AG04449 (cell line): ENCODE results near the gene NRL.

Experiments
- CTCF ChIA-PET: fragments of 350-600 bp; formaldehyde crosslinking; extraction: SDS; loops from one replicate; lab custom pipeline; 2021; ENCODE audit warnings: antibody characterized with exemption; lab: Yijun Ruan, JAX
- POLR2A ChIA-PET: fragments of 400-600, 350-600 bp; formaldehyde crosslinking; extraction: SDS; loops from one replicate; lab custom pipeline; 2020; ENCODE audit warnings: antibody characterized with exemption, inconsistent platforms; lab: Yijun Ruan, JAX
- DNase-seq: peaks from one replicate; pipeline ENCODE4 v3.0.0-alpha.2; 2010; ENCODE audit warnings: low read depth, low spot score
- H3K4me3 ChIP-seq: 2 replicates; pipeline ENCODE4 v1.5.1; 2011; ENCODE audit warnings: low read depth, mild to moderate bottlenecking, control low read depth, low read length
- TF ChIP-seq, protein P1 (sequence below): IDR thresholded peaks from one replicate; pipeline ENCODE4 v1.5.1; 2011; ENCODE audit warnings: mild to moderate bottlenecking, moderate library complexity, low read length, control low read depth, inconsistent platforms; ENCODE audit not compliant: insufficient read depth; ENCODE audit errors: missing control alignments

The NRL gene

DNA sequence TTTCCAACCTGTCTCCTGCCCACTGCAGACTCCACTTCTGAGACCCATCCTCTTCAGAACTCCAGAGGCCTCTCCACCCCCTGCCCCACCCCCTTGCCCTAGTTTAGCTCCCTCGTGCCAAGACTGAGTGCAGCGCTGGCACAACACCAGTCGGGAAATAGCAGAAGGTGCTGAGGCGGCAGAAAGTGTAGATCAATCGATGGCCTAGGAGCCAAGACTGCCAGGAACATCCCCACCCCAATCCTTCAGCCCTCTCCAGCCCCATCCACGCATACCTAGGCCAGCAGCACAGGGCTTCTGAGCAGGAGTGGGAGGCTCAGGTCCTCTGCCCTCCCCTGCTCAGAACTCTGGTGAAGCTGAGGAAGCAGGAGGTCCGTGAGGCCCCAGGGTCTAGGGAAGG is 42.3 kb downstream of the NRL start:
- no peak for DNase-seq
- TF ChIP-seq, protein P1, sequence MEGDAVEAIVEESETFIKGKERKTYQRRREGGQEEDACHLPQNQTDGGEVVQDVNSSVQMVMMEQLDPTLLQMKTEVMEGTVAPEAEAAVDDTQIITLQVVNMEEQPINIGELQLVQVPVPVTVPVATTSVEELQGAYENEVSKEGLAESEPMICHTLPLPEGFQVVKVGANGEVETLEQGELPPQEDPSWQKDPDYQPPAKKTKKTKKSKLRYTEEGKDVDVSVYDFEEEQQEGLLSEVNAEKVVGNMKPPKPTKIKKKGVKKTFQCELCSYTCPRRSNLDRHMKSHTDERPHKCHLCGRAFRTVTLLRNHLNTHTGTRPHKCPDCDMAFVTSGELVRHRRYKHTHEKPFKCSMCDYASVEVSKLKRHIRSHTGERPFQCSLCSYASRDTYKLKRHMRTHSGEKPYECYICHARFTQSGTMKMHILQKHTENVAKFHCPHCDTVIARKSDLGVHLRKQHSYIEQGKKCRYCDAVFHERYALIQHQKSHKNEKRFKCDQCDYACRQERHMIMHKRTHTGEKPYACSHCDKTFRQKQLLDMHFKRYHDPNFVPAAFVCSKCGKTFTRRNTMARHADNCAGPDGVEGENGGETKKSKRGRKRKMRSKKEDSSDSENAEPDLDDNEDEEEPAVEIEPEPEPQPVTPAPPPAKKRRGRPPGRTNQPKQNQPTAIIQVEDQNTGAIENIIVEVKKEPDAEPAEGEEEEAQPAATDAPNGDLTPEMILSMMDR = no peak
- CTCF ChIA-PET = interaction anchor here (0.9 to 4.8 kb wide), 2 partner anchors 9 to 18 kb away, joined by 6 to 34 read pairs; no protein-coding TSS in a partner anchor
- POLR2A ChIA-PET = no interaction called here
- no peak overlapping the region for H3K4me3 ChIP-seq

DNA sequence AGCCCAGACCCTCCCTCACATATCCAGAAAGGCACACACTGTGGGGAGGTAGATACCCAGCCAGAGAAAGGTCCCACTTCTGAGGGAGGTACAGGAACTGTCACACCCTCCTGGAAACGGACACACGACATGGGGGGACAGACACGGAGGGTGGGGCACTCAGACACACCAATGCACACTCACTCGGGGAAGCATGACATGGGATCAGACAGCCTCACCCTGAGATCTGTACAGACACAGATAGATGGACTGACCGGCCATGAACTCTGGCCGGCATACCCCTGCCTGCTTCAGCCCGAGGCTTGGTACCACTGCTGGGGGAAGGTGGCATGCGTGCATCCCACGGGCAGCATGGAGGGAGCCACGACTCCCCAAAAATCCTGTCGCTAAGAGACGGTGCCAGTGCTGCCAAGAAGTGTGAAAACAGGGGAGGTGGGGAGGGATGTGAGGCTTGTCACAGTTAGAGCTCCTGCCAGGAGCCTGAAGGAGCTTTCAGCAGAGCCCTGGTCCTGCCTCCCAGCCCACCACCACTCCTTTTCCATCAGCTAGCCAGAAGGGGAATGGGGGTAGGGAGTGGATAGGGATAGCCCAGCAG is 42.8 kb downstream of the NRL start:
- no peak for DNase-seq
- H3K4me3 ChIP-seq = no peak overlapping the region
- TF ChIP-seq, protein P1 = no peak
- ChIA-PET POLR2A (no interaction called here), CTCF (interaction anchor here (1.5 to 6.6 kb wide), 3 partner anchors 11 to 19 kb away, joined by 5 to 66 read pairs (median 34); no protein-coding TSS in a partner anchor)

DNA sequence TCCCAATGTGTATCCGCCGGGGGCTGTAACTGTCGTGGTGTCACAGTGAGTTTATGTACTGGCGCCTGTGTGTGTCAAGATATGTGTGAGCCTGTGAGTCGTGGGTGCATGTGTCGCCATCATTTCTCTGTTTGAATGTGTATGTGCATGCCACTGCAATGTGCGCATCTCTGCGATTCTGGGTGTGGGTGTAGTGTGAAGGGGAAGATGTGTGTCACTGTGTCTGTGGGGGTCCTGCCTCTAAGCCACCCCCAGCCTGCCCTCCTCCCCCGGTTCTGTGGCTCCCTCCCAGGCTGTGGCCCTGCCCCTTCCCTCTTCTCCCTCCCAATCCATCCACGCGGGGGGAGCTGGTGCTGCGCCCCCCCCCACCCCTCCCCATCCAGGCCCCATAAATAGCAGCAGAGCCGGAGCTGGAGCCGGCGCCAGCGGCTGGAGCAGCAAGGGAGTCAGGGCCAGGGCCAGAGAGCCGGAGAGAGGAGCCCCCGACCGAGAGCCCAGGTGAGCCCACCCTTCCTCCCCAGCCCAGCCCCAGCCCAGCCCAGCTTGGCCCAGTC is 43.5 kb downstream of the NRL start, which contains the start of gene CPNE6:
TSS of gene CPNE6 (plus strand) at position 419 of the 554 bp plus-strand sequence. CDS start 1,375 bp downstream, outside the sequence.
- no peak for DNase-seq
- CTCF ChIA-PET = interaction anchor here (0.7 to 6.6 kb wide), 8 partner anchors 9 to 226 kb away, joined by 3 to 66 read pairs (median 4); no protein-coding TSS in a partner anchor
- H3K4me3 ChIP-seq = no peak within 1 kb of the TSS
- TF ChIP-seq, protein P1 = no peak
- POLR2A ChIA-PET = no interaction called here

- no peak for DNase-seq
- TF ChIP-seq, protein P1 = no peak
- H3K4me3 ChIP-seq = no peak overlapping the region
- ChIA-PET POLR2A (no interaction called here), CTCF (interaction anchor here (0.7 to 6.6 kb wide), 8 partner anchors 10 to 227 kb away, joined by 3 to 66 read pairs (median 4); no protein-coding TSS in a partner anchor)
These were observed 44.2 kb downstream of the NRL start for GRCh38 chr14:24070285-24071143.

GRCh38 chr14:24069411-24069735 is 45.4 kb downstream of the NRL start:
- TF ChIP-seq, protein P1 = no peak
- DNase-seq = no peak
- H3K4me3 ChIP-seq = no peak overlapping the region
- POLR2A ChIA-PET = no interaction called here
- CTCF ChIA-PET = interaction anchor here (1.1 to 6.6 kb wide), 3 partner anchors 13 to 39 kb away, joined by 3 to 66 read pairs (median 34); no protein-coding TSS in a partner anchor
